Liver (tissue), 9 donors: Measurements from ENCODE around the gene MDGA2. TPM values are rescaled to one million over a fixed set of nuclear protein-coding genes. Genes with fewer than 3 reads are reported as not detected.

Source experiments
- DNase-seq: peaks from one replicate; pipeline ENCODE4 v3.0.0-alpha.2; 2017; ENCODE audit warnings: low spot score
- H3K27ac ChIP-seq, 2 donors: one replicate each; pipeline ENCODE4 v1.7.0; 2013; ENCODE audit warnings: inconsistent platforms in 2 of 2, low read length in 2 of 2, control low read depth in 1 of 2, low read depth in 1 of 2, mild to moderate bottlenecking in 1 of 2
- H3K27me3 ChIP-seq, 4 donors: one replicate each; pipeline versions ENCODE4 v1.6.1 to v1.7.0; 2013; ENCODE audit warnings: low read length in 3 of 4, inconsistent platforms in 1 of 4, mild to moderate bottlenecking in 1 of 4, moderate library complexity in 1 of 4; ENCODE audit not compliant: control insufficient read depth in 4 of 4, insufficient read depth in 4 of 4
- H3K36me3 ChIP-seq, 4 donors: one replicate each; pipeline versions ENCODE4 v1.6.1 to v1.7.0; 2013; ENCODE audit warnings: low read length in 3 of 4, mild to moderate bottlenecking in 3 of 4, low read depth in 1 of 4, moderate library complexity in 1 of 4; ENCODE audit not compliant: control insufficient read depth in 4 of 4, insufficient read depth in 3 of 4
- H3K4me1 ChIP-seq, 4 donors: one replicate each; pipeline versions ENCODE4 v1.6.1 to v1.7.0; 2013; ENCODE audit warnings: low read length in 3 of 4, mild to moderate bottlenecking in 3 of 4, moderate library complexity in 1 of 4; ENCODE audit not compliant: control insufficient read depth in 4 of 4, insufficient read depth in 4 of 4
- H3K4me3 ChIP-seq, 3 donors: one replicate each; pipeline versions ENCODE4 v1.6.1 to v1.7.0; 2013; ENCODE audit warnings: low read length in 3 of 3, control low read depth in 1 of 3, low read depth in 1 of 3, mild to moderate bottlenecking in 1 of 3
- H3K9ac ChIP-seq, 2 donors: one replicate each; pipeline ENCODE4 v1.7.0; 2013; ENCODE audit warnings: low read length in 2 of 2, mild to moderate bottlenecking in 2 of 2, moderate library complexity in 2 of 2, control low read depth in 1 of 2, low read depth in 1 of 2
- H3K9me3 ChIP-seq, 4 donors: one replicate each; pipeline versions ENCODE4 v1.6.1 to v1.7.0; 2013; ENCODE audit warnings: low read length in 3 of 4; ENCODE audit not compliant: control insufficient read depth in 4 of 4
- ATF3 ChIP-seq: IDR thresholded peaks from 2 replicates; pipeline ENCODE4 v1.6.1; 2016; ENCODE audit warnings: antibody characterized with exemption
- CTCF ChIP-seq: fragments of 150-350 bp; IDR thresholded peaks from 2 replicates; pipeline ENCODE4 v1.5.1; 2017; ENCODE audit warnings: improper control_type of control experiment, low read depth, low read length; ENCODE audit not compliant: missing input control
- EGR1 ChIP-seq, 2 donors: IDR thresholded peaks; 2 replicates each; pipeline ENCODE4 v1.6.1; 2016 to 2018; ENCODE audit warnings: antibody characterized with exemption in 2 of 2, low read depth in 2 of 2
- FOXA1 ChIP-seq: IDR thresholded peaks from 2 replicates; pipeline ENCODE4 v1.6.1; 2016; ENCODE audit warnings: antibody characterized with exemption
- FOXA2 ChIP-seq: IDR thresholded peaks from 2 replicates; pipeline ENCODE4 v1.6.1; 2016; ENCODE audit warnings: antibody characterized with exemption
- GABPA ChIP-seq, 2 donors: IDR thresholded peaks in 1 of 2; conservative IDR thresholded peaks in 1 of 2; 2 replicates each; pipeline ENCODE4 v1.6.1; 2016; ENCODE audit warnings: antibody characterized with exemption in 2 of 2, mild to moderate bottlenecking in 1 of 2, moderate library complexity in 1 of 2
- HNF4A ChIP-seq, 2 donors: conservative IDR thresholded peaks; 2 replicates each; pipeline ENCODE4 v1.6.1; 2016; ENCODE audit warnings: antibody characterized with exemption in 2 of 2, mild to moderate bottlenecking in 2 of 2
- HNF4G ChIP-seq: IDR thresholded peaks from 2 replicates; pipeline ENCODE4 v1.6.1; 2016; ENCODE audit warnings: antibody characterized with exemption
- JUND ChIP-seq, 2 donors: IDR thresholded peaks; 2 replicates each; pipeline ENCODE4 v1.6.1; 2016; ENCODE audit warnings: antibody characterized with exemption in 2 of 2
- NR2F2 ChIP-seq: IDR thresholded peaks from 2 replicates; pipeline ENCODE4 v1.6.1; 2016; ENCODE audit warnings: antibody characterized with exemption
- RAD21 ChIP-seq, 2 donors: IDR thresholded peaks; 2 replicates each; pipeline ENCODE4 v1.6.1; 2016; ENCODE audit warnings: antibody characterized with exemption in 2 of 2, mild to moderate bottlenecking in 2 of 2
- RXRA ChIP-seq, 2 donors: IDR thresholded peaks; 2 replicates each; pipeline ENCODE4 v1.6.1; 2017 to 2018; ENCODE audit warnings: antibody characterized with exemption in 2 of 2, mild to moderate bottlenecking in 1 of 2
- SP1 ChIP-seq: IDR thresholded peaks from 2 replicates; pipeline ENCODE4 v1.6.1; 2018; ENCODE audit warnings: antibody characterized with exemption, mild to moderate bottlenecking
- TAF1 ChIP-seq: conservative IDR thresholded peaks from 2 replicates; pipeline ENCODE4 v1.6.1; 2016; ENCODE audit warnings: antibody characterized with exemption, mild to moderate bottlenecking
- YY1 ChIP-seq: IDR thresholded peaks from 2 replicates; pipeline ENCODE4 v1.6.1; 2016; ENCODE audit warnings: antibody characterized with exemption, mild to moderate bottlenecking
- WGBS: extraction: QIAGEN DNeasy Blood & Tissue Kit; methylation state at CpG from one replicate; pipeline ENCODE4 v1.1.7; 2013; 5-methylcytosine and 5-hydroxymethylcytosine counted together
- polyA plus RNA-seq, 2 donors: library from polyadenylated mRNA; stranded (reverse) in 1 of 2; unstranded in 1 of 2; fragments of 200-250 nt in 1 of 2; fragments of >200 nt in 1 of 2; fragmentation: Nextera tagmentation in 1 of 2; extraction: Ambion mirVana in 1 of 2; gene quantifications; one replicate each; pipeline versions ENCODE4 v1.2.1 to v1.2.3, GENCODE V29; 2013 to 2015
- total RNA-seq, 2 donors: library from RNA; depleted of rRNA; stranded (reverse); fragments of >200 nt; gene quantifications; one replicate each; pipeline ENCODE4 v1.2.3, GENCODE V29; 2014
- TF ChIP-seq, protein P1 (sequence below): IDR thresholded peaks from 2 replicates; pipeline ENCODE4 v1.6.1; 2016; ENCODE audit warnings: antibody characterized with exemption
- TF ChIP-seq, protein P2 (sequence below): IDR thresholded peaks from 2 replicates; pipeline ENCODE4 v1.6.1; 2016; ENCODE audit warnings: antibody characterized with exemption, mild to moderate bottlenecking
- TF ChIP-seq, protein P3 (sequence below): IDR thresholded peaks from 2 replicates; pipeline ENCODE4 v1.6.1; 2016; ENCODE audit warnings: antibody characterized with exemption
- donor health status: healthy.
- donor health status: healthy.
- donor health status: healthy.
- donor health status: healthy.
- donor health status: healthy.

MDGA2 gene
- total and polyA plus RNA-seq, 4 donors = 0.05 to 0.33 (median 0.19) TPM

GRCh38 chr14:46885566-46885965 is 789.8 kb downstream of the MDGA2 start:
- TF ChIP-seq RXRA (IDR thresholded peaks at IDR 0.05) (no peak), HNF4A (conservative IDR thresholded peaks at IDR 0.05) (no peak), CTCF (no peak), GABPA (IDR thresholded peaks at IDR 0.05 in 1 of 2, conservative IDR thresholded peaks at IDR 0.05 in 1 of 2) (no peak), NR2F2 (no peak), HNF4G (no peak), FOXA2 (no peak), TAF1 (no peak), FOXA1 (no peak), JUND (IDR thresholded peaks at IDR 0.05) (no peak), RAD21 (IDR thresholded peaks at IDR 0.05) (no peak)
- TF ChIP-seq, protein P1, sequence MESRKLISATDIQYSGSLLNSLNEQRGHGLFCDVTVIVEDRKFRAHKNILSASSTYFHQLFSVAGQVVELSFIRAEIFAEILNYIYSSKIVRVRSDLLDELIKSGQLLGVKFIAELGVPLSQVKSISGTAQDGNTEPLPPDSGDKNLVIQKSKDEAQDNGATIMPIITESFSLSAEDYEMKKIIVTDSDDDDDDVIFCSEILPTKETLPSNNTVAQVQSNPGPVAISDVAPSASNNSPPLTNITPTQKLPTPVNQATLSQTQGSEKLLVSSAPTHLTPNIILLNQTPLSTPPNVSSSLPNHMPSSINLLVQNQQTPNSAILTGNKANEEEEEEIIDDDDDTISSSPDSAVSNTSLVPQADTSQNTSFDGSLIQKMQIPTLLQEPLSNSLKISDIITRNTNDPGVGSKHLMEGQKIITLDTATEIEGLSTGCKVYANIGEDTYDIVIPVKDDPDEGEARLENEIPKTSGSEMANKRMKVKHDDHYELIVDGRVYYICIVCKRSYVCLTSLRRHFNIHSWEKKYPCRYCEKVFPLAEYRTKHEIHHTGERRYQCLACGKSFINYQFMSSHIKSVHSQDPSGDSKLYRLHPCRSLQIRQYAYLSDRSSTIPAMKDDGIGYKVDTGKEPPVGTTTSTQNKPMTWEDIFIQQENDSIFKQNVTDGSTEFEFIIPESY = no peak
- no peak for DNase-seq
- no peaks in the 10 kb centered on the region for H3K27me3 ChIP-seq
- H3K4me1 ChIP-seq = no peaks in the 10 kb centered on the region
- WGBS = 94% methylated on average over 3 of the region's 3 CpGs
- no peaks in the 10 kb centered on the region for H3K9me3 ChIP-seq
- H3K36me3 ChIP-seq = no peaks in the 10 kb centered on the region
- H3K9ac ChIP-seq = no peak overlapping the region
- no peak overlapping the region for H3K27ac ChIP-seq
- no peak overlapping the region for H3K4me3 ChIP-seq

DNA sequence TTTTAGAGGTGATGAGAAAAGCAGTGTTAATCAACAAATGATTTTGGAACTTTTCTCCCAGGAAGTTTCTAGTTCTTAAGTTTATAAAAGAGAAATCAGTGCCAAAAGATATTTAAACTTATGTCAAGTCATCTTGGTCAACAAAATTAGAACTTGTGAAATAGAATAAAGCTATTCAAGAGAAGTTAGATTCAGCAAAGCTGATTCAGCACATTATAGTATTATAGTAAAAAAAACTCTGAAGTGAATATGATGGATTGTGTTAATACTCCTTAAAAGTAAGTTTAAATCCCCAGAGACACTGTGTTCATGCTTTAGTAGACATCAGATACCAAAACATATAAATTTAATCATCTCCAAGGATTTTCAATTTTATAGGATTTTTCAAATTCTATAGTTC is 813.7 kb downstream of the MDGA2 start:
- Histone ChIP-seq H3K36me3 (no peaks in the 10 kb centered on the region), H3K4me1 (no peaks in the 10 kb centered on the region), H3K4me3 (no peak overlapping the region), H3K27me3 (no peaks in the 10 kb centered on the region), H3K27ac (no peak overlapping the region), H3K9me3 (no peaks in the 10 kb centered on the region), H3K9ac (no peak overlapping the region)
- TF ChIP-seq NR2F2 = no peak
- TF ChIP-seq YY1 = no peak
- no peak for TF ChIP-seq ATF3
- TF ChIP-seq HNF4G = no peak
- TF ChIP-seq, protein P1 = no peak
- TF ChIP-seq RXRA (IDR thresholded peaks at IDR 0.05) = no peak
- no peak for TF ChIP-seq EGR1 (IDR thresholded peaks at IDR 0.05; ENCODE audit: low read depth in 2 of 2)
- TF ChIP-seq FOXA1 = no peak
- TF ChIP-seq, protein P2, sequence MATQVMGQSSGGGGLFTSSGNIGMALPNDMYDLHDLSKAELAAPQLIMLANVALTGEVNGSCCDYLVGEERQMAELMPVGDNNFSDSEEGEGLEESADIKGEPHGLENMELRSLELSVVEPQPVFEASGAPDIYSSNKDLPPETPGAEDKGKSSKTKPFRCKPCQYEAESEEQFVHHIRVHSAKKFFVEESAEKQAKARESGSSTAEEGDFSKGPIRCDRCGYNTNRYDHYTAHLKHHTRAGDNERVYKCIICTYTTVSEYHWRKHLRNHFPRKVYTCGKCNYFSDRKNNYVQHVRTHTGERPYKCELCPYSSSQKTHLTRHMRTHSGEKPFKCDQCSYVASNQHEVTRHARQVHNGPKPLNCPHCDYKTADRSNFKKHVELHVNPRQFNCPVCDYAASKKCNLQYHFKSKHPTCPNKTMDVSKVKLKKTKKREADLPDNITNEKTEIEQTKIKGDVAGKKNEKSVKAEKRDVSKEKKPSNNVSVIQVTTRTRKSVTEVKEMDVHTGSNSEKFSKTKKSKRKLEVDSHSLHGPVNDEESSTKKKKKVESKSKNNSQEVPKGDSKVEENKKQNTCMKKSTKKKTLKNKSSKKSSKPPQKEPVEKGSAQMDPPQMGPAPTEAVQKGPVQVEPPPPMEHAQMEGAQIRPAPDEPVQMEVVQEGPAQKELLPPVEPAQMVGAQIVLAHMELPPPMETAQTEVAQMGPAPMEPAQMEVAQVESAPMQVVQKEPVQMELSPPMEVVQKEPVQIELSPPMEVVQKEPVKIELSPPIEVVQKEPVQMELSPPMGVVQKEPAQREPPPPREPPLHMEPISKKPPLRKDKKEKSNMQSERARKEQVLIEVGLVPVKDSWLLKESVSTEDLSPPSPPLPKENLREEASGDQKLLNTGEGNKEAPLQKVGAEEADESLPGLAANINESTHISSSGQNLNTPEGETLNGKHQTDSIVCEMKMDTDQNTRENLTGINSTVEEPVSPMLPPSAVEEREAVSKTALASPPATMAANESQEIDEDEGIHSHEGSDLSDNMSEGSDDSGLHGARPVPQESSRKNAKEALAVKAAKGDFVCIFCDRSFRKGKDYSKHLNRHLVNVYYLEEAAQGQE = no peak
- no peak for TF ChIP-seq TAF1
- TF ChIP-seq GABPA (IDR thresholded peaks at IDR 0.05 in 1 of 2, conservative IDR thresholded peaks at IDR 0.05 in 1 of 2) = no peak
- no peak for TF ChIP-seq SP1
- TF ChIP-seq, protein P3, sequence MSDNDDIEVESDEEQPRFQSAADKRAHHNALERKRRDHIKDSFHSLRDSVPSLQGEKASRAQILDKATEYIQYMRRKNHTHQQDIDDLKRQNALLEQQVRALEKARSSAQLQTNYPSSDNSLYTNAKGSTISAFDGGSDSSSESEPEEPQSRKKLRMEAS = no peak
- no peak for TF ChIP-seq CTCF
- no peak for TF ChIP-seq HNF4A (conservative IDR thresholded peaks at IDR 0.05)
- no peak for TF ChIP-seq JUND (IDR thresholded peaks at IDR 0.05)
- TF ChIP-seq FOXA2 = no peak
- no peak for DNase-seq
